Neuron (in vitro differentiated cells): ENCODE measurements around the gene SLC44A2.

Experiments used
- H2AFZ ChIP-seq: one replicate; pipeline ENCODE4 v1.6.1; 2013; ENCODE audit warnings: low read depth, mild to moderate bottlenecking, inconsistent platforms, low read length, moderate library complexity
- H3K27me3 ChIP-seq: one replicate; pipeline ENCODE4 v1.6.1; 2013; ENCODE audit warnings: low read length; ENCODE audit not compliant: insufficient read depth
- H3K36me3 ChIP-seq: one replicate; pipeline ENCODE4 v1.6.1; 2013; ENCODE audit warnings: low read length; ENCODE audit not compliant: insufficient read depth
- H3K4me1 ChIP-seq: one replicate; pipeline ENCODE4 v1.6.1; 2013; ENCODE audit warnings: low read length; ENCODE audit not compliant: insufficient read depth
- H3K4me3 ChIP-seq: 2 replicates; pipeline ENCODE4 v1.5.1; 2013; ENCODE audit warnings: mild to moderate bottlenecking, low read length, moderate library complexity
- H3K9me3 ChIP-seq: one replicate; pipeline ENCODE4 v1.6.1; 2013; ENCODE audit warnings: low read length

The SLC44A2 gene

GRCh38 chr19:10625003-10625761 is at the start of gene SLC44A2:
TSS of gene SLC44A2 (plus strand) at chr19:10625553. CDS start at chr19:10625634, 81 bp downstream.
- H3K4me1 ChIP-seq, result peaks cover 33% of the 10 kb centered on the region
- peaks cover 32% of the 10 kb centered on the region for H3K36me3 ChIP-seq
- H3K9me3 ChIP-seq, result peaks cover 2% of the 10 kb centered on the region
- H3K4me3 ChIP-seq, result peak within 1 kb of the TSS; percentile 95
- no peaks in the 10 kb centered on the region for H3K27me3 ChIP-seq
- H2AFZ ChIP-seq, result no peak within 1 kb of the TSS

GRCh38 chr19:10577951-10578350 is 47.4 kb upstream of the SLC44A2 start:
- Histone ChIP-seq H2AFZ (no peak overlapping the region), H3K9me3 (no peaks in the 10 kb centered on the region), H3K4me3 (no peak overlapping the region), H3K36me3 (no peaks in the 10 kb centered on the region), H3K4me1 (peaks cover 2% of the 10 kb centered on the region), H3K27me3 (no peaks in the 10 kb centered on the region)

GRCh38 chr19:10580979-10581631 is 44.2 kb upstream of the SLC44A2 start:
- Histone ChIP-seq H3K36me3 (no peaks in the 10 kb centered on the region), H3K4me1 (peaks cover 2% of the 10 kb centered on the region), H2AFZ (no peak overlapping the region), H3K4me3 (no peak overlapping the region), H3K27me3 (no peaks in the 10 kb centered on the region), H3K9me3 (no peaks in the 10 kb centered on the region)

GRCh38 chr19:10582091-10582490 is 43.3 kb upstream of the SLC44A2 start:
- H3K9me3 ChIP-seq, result no peaks in the 10 kb centered on the region
- H3K27me3 ChIP-seq, result peaks cover 8% of the 10 kb centered on the region
- no peak overlapping the region for H3K4me3 ChIP-seq
- H2AFZ ChIP-seq, result no peak overlapping the region
- peaks cover 2% of the 10 kb centered on the region for H3K4me1 ChIP-seq
- no peaks in the 10 kb centered on the region for H3K36me3 ChIP-seq

- Histone ChIP-seq H3K4me1 (peaks cover 2% of the 10 kb centered on the region), H3K9me3 (no peaks in the 10 kb centered on the region), H3K27me3 (peaks cover 16% of the 10 kb centered on the region), H3K36me3 (no peaks in the 10 kb centered on the region), H2AFZ (no peak overlapping the region), H3K4me3 (no peak overlapping the region)
Observed at GRCh38 chr19:10583036-10583776, 42.1 kb upstream of the SLC44A2 start.

GRCh38 chr19:10586396-10586795 is 39.0 kb upstream of the SLC44A2 start:
- Histone ChIP-seq H2AFZ (no peak overlapping the region), H3K27me3 (peaks cover 19% of the 10 kb centered on the region), H3K36me3 (no peaks in the 10 kb centered on the region), H3K9me3 (no peaks in the 10 kb centered on the region), H3K4me3 (no peak overlapping the region), H3K4me1 (no peaks in the 10 kb centered on the region)

DNA sequence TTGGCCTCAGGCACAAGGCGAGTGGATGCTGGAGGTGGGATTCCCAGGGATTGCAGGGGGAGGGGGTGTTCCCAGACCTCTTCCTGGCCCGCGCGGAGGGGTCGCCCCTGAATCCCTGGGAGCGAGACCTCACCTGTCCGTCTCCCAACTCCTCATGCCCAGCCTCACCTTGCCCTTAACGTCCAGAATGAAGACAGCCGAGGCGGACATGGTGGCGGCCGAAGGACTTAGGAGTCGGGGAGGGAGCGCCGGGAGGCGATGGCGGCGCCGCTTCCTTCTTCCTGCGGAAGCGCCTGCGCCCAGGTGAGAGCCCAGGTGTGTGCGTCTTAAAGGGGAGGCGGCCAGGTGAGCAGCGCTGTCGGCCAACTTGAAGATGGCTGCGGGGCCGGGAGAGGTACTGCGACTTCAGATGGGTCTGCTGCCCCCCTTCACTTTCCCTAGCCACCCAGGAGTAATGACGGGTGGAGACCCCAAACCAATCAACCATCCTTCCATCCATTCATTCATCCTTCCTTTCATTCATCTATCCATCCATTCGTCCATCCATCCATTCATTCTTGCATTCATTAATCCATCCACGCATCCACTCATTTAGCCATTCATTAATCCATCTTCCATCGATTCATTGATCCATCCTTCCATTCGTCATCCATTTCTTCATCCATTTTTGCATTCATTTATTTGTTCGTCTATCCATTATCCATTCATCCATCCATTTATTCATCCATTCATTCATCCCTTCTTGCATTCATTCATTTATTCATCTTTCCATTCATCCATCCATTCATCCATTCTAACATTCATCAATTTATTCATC is 38.1 kb upstream of the SLC44A2 start, which contains the start of gene AP1M2:
Gene AP1M2, minus strand, starts transcription at position 291 of the 817 bp plus-strand sequence. Its CDS starts 81 bp downstream, at position 210.
- H3K4me3 ChIP-seq, result no peak within 1 kb of the TSS
- H3K9me3 ChIP-seq, result no peaks in the 10 kb centered on the region
- H3K27me3 ChIP-seq, result peaks cover 19% of the 10 kb centered on the region
- no peak within 1 kb of the TSS for H2AFZ ChIP-seq
- H3K36me3 ChIP-seq, result no peaks in the 10 kb centered on the region
- H3K4me1 ChIP-seq, result no peaks in the 10 kb centered on the region

GRCh38 chr19:10587839-10588150 is 37.6 kb upstream of the SLC44A2 start:
- no peaks in the 10 kb centered on the region for H3K36me3 ChIP-seq
- no peaks in the 10 kb centered on the region for H3K4me1 ChIP-seq
- H3K27me3 ChIP-seq, result peaks cover 19% of the 10 kb centered on the region
- no peak overlapping the region for H3K4me3 ChIP-seq
- H3K9me3 ChIP-seq, result no peaks in the 10 kb centered on the region
- no peak overlapping the region for H2AFZ ChIP-seq

DNA sequence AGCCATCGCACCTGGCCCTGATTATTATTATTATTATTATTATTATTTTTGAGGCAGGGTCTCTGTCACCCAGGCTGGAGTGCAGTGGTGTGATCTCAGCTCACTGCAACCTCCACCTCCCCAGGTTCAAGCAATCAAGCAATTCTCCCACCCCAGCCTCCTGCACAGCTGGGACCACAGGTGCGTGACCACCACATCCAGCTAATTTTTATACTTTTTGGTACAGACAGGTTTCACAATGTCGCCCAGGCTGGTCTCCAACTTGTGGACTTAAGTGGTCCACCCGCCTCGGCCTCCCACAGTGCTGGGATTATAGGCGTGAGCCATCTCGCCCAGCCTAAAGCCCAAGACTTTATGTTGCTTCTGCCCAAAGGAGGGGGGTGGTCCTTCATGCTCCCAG is 32.2 kb upstream of the SLC44A2 start:
- H3K27me3 ChIP-seq, result peaks cover 3% of the 10 kb centered on the region
- no peaks in the 10 kb centered on the region for H3K9me3 ChIP-seq
- H2AFZ ChIP-seq, result no peak overlapping the region
- no peak overlapping the region for H3K4me3 ChIP-seq
- no peaks in the 10 kb centered on the region for H3K36me3 ChIP-seq
- H3K4me1 ChIP-seq, result no peaks in the 10 kb centered on the region

DNA sequence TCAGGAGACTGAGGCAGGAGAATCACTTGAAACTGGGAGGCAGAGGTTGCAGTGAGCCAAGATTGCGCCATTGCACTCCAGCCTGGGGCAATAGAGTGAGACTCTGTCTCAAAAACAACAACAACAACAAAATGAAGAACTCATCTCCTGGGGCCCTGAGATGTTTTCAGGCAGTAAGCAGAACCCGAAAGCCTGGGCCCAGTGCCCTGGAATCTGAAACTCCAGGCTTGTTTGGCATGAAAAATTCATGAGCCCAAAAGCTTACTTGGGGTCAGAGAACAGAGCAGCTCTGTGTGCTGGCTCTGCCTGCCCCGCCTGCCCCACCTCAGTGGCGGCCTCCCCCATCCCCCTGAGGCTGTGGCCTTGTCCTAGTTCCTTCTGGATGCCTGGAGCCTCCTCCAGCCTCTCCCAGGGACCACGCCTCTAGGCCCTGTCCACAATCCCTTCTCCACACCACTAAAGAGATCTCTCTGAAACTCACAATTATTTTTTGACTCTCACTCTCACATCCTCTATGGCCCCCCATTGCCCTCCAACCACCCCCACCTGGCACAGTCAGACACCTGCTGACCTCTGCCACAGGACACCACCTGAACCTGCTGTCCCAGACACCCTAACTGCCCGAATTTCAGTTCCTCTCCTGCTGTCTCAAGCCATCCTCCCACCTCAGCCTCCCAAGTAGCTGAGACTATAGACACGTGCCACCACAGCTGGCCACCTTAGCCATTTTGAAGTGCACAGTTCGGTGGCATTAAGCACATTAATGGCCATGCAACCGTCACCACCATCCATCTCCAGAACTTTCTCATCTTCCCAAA is 31.3 kb upstream of the SLC44A2 start:
- peaks cover 3% of the 10 kb centered on the region for H3K27me3 ChIP-seq
- no peak overlapping the region for H2AFZ ChIP-seq

GRCh38 chr19:10600149-10600548 is 25.2 kb upstream of the SLC44A2 start:
- H3K4me3 ChIP-seq, result no peak overlapping the region
- peaks cover 10% of the 10 kb centered on the region for H3K4me1 ChIP-seq
- no peaks in the 10 kb centered on the region for H3K9me3 ChIP-seq
- no peaks in the 10 kb centered on the region for H3K27me3 ChIP-seq
- no peak overlapping the region for H2AFZ ChIP-seq
- no peaks in the 10 kb centered on the region for H3K36me3 ChIP-seq

More for the DNA sequence above, 31.3 kb upstream of the SLC44A2 start:
- H3K4me1 ChIP-seq, result no peaks in the 10 kb centered on the region
- no peaks in the 10 kb centered on the region for H3K9me3 ChIP-seq
- no peak overlapping the region for H3K4me3 ChIP-seq
- no peaks in the 10 kb centered on the region for H3K36me3 ChIP-seq

DNA sequence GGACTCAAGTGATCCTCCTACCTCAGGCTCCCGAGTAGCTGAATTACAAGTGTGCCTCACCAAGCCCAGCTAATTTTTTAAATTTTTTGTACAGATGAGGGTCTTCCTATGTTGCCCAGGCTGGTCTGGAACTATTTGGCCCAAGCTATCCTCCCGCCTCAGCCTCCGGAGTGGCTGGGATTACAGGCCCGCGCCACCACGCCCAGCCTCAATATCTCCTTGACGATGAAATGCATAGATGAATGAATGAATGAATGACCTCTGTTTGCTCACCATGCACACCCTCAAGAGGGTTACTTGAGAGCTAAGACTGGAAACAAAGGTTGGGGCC is 23.4 kb upstream of the SLC44A2 start:
- Histone ChIP-seq H3K4me3 (peak overlapping the region; percentile 58), H3K36me3 (no peaks in the 10 kb centered on the region), H3K4me1 (peaks cover 10% of the 10 kb centered on the region), H3K27me3 (no peaks in the 10 kb centered on the region), H2AFZ (peak overlapping the region; percentile 68), H3K9me3 (no peaks in the 10 kb centered on the region)
